ENCODE results near the gene INPP5B.

GRCh38 chr1:37851262-37851661, 95.6 kb downstream of the INPP5B start:
- no peak for TF ChIP-seq FOXJ2 (tag; IDR thresholded peaks at IDR 0.05)
- no peak for TF ChIP-seq TCF7 (IDR thresholded peaks at IDR 0.05; ENCODE audit: borderline replicate concordance)
- no peak for TF ChIP-seq ETV6 (IDR thresholded peaks at IDR 0.05; ENCODE audit: borderline replicate concordance in 1 of 2, low read depth in 2 of 2, low read length in 1 of 2)
- TF ChIP-seq ETV6 (CRISPR knock-in tag; IDR thresholded peaks at IDR 0.05; ENCODE audit: borderline replicate concordance) = no peak
- no peak for TF ChIP-seq PTRF (tag; IDR thresholded peaks at IDR 0.05)
- no peak for TF ChIP-seq POLR2A (conservative IDR thresholded peaks at IDR 0.05)
- no peak for TF ChIP-seq ZC3H4 (CRISPR knock-in tag; IDR thresholded peaks at IDR 0.05; ENCODE audit: borderline replicate concordance)
- no peak for TF ChIP-seq NFE2 (IDR thresholded peaks at IDR 0.05; ENCODE audit: low read depth)
- TF ChIP-seq CBFB (CRISPR knock-in tag; IDR thresholded peaks at IDR 0.05) = no peak
- no peak for TF ChIP-seq NRF1 (conservative IDR thresholded peaks at IDR 0.05 in 1 of 2, IDR thresholded peaks at IDR 0.05 in 1 of 2)
- no peak for TF ChIP-seq GATAD2A (IDR thresholded peaks at IDR 0.05)

Measured in K562 (cell line).